22Rv1 (cell line): ENCODE results near the gene WASF3.

ENCODE experiments used
- ZFX ChIP-seq: fragments of 450-650 bp; IDR thresholded peaks from 2 replicates; pipeline ENCODE4 v1.6.1; 2017; ENCODE audit warnings: antibody characterized with exemption, borderline replicate concordance
- TF ChIP-seq, protein P1 (sequence below): fragments of 450-650 bp; IDR thresholded peaks from 2 replicates; pipeline ENCODE4 v1.5.1; 2017; ENCODE audit warnings: mild to moderate bottlenecking

- TF ChIP-seq, protein P1, sequence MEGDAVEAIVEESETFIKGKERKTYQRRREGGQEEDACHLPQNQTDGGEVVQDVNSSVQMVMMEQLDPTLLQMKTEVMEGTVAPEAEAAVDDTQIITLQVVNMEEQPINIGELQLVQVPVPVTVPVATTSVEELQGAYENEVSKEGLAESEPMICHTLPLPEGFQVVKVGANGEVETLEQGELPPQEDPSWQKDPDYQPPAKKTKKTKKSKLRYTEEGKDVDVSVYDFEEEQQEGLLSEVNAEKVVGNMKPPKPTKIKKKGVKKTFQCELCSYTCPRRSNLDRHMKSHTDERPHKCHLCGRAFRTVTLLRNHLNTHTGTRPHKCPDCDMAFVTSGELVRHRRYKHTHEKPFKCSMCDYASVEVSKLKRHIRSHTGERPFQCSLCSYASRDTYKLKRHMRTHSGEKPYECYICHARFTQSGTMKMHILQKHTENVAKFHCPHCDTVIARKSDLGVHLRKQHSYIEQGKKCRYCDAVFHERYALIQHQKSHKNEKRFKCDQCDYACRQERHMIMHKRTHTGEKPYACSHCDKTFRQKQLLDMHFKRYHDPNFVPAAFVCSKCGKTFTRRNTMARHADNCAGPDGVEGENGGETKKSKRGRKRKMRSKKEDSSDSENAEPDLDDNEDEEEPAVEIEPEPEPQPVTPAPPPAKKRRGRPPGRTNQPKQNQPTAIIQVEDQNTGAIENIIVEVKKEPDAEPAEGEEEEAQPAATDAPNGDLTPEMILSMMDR = no peak
- no peak for TF ChIP-seq ZFX
Observed at GRCh38 chr13:26716984-26717383, 159.5 kb downstream of the WASF3 start.
